BLaER1 (cell line): ENCODE data around the gene CTH.

Source experiments
- H3K27ac ChIP-seq: shearing (Covaris generic); formaldehyde crosslinking; 2 replicates; pipeline ENCODE4 v1.8.1; 2022
- H3K27me3 ChIP-seq: shearing (Covaris generic); formaldehyde crosslinking; 2 replicates; pipeline ENCODE4 v1.8.1; 2022
- H3K36me3 ChIP-seq: shearing (Covaris generic); formaldehyde crosslinking; 2 replicates; pipeline ENCODE4 v1.8.1; 2022
- H3K4me1 ChIP-seq: shearing (Covaris generic); formaldehyde crosslinking; 2 replicates; pipeline ENCODE4 v1.8.1; 2022
- H3K4me2 ChIP-seq: shearing (Covaris generic); formaldehyde crosslinking; 2 replicates; pipeline ENCODE4 v1.8.1; 2022
- H3K4me3 ChIP-seq: shearing (Covaris generic); formaldehyde crosslinking; 2 replicates; pipeline ENCODE4 v1.8.1; 2022
- H3K9ac ChIP-seq: shearing (Covaris generic); formaldehyde crosslinking; 2 replicates; pipeline ENCODE4 v1.8.1; 2022
- H3K9me3 ChIP-seq: shearing (Covaris generic); formaldehyde crosslinking; 2 replicates; pipeline ENCODE4 v1.8.1; 2022
- H4K20me1 ChIP-seq: shearing (Covaris generic); formaldehyde crosslinking; 2 replicates; pipeline ENCODE4 v1.8.1; 2022
- Cebpa-rat ChIP-seq: shearing (Covaris generic); IDR thresholded peaks from 2 replicates; pipeline ENCODE4 v1.8.1; 2022

Gene CTH

DNA sequence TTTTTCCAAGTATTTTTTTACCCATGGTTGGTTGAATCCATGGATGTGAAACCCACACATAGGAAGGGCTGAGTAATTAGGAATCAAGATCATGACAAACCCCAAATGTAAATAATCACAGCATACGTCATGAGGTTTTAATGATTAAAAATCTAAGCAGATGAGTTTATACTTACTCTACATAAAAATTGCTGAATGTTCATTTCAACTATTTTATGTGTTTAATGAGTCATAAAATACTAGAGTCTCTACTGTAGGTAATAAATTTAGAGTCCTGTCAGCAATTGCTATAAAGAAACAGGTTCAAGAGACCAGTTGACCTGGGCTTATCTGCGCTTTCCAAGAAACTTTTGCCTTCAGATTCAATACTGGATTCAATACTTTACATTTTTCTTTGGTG, 18.2 kb downstream of the CTH start:
- Histone ChIP-seq H3K4me2 (no peak overlapping the region), H3K36me3 (peaks cover 10% of the 10 kb centered on the region), H3K27ac (no peak overlapping the region), H3K9me3 (no peaks in the 10 kb centered on the region), H4K20me1 (no peaks in the 10 kb centered on the region), H3K4me3 (no peak overlapping the region), H3K9ac (no peak overlapping the region), H3K27me3 (no peaks in the 10 kb centered on the region), H3K4me1 (no peaks in the 10 kb centered on the region)
- no peak for TF ChIP-seq Cebpa-rat

DNA sequence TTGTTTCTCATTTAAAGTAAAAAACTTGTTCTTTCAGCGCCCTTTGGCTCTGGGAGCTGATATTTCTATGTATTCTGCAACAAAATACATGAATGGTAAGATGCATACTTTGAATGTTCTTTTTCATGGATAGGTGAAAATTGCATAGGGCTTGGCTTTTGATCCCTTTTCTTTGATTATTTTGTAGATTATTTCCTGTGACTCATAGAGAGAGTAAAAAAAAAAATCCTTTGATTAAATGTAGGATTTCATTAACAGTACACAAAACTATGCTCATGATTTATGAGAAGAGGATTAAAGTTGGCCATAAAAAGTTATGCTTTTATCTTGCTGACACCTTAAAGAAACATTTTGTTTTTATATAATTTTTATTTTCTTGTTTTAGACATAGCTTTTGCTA, 18.7 kb downstream of the CTH start:
- Histone ChIP-seq H3K4me3 (no peak overlapping the region), H3K36me3 (peaks cover 11% of the 10 kb centered on the region)

DNA sequence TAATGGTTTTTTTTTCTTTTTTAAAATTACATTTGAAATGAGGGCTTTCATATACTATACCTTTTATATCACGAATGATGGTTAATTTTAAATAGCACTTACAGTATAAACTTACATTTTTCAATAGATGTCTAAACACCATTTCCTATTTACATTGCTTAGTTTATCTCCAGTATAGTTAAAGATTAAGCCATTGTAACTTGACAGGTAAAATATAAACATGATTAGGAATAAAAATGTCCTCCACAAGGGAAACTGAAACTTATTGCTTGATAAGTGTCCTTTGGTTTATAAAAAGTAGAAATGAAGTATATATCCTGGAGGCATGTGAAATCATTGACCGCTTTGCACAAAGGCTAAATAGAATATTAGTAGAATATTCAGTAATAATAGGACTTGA, 20.2 kb downstream of the CTH start:
- H4K20me1 ChIP-seq, result no peaks in the 10 kb centered on the region
- H3K9ac ChIP-seq, result no peak overlapping the region
- H3K4me3 ChIP-seq, result no peak overlapping the region
- peaks cover 17% of the 10 kb centered on the region for H3K36me3 ChIP-seq
- H3K27ac ChIP-seq, result no peak overlapping the region
- no peaks in the 10 kb centered on the region for H3K4me1 ChIP-seq
- H3K4me2 ChIP-seq, result no peak overlapping the region
- no peaks in the 10 kb centered on the region for H3K27me3 ChIP-seq
- no peak for TF ChIP-seq Cebpa-rat
- no peaks in the 10 kb centered on the region for H3K9me3 ChIP-seq

More for the DNA sequence above, 18.7 kb downstream of the CTH start:
- no peak overlapping the region for H3K4me2 ChIP-seq
- no peak overlapping the region for H3K27ac ChIP-seq
- H3K9ac ChIP-seq, result no peak overlapping the region
- H3K27me3 ChIP-seq, result no peaks in the 10 kb centered on the region
- H4K20me1 ChIP-seq, result no peaks in the 10 kb centered on the region
- H3K9me3 ChIP-seq, result no peaks in the 10 kb centered on the region
- no peak for TF ChIP-seq Cebpa-rat
- H3K4me1 ChIP-seq, result no peaks in the 10 kb centered on the region

DNA sequence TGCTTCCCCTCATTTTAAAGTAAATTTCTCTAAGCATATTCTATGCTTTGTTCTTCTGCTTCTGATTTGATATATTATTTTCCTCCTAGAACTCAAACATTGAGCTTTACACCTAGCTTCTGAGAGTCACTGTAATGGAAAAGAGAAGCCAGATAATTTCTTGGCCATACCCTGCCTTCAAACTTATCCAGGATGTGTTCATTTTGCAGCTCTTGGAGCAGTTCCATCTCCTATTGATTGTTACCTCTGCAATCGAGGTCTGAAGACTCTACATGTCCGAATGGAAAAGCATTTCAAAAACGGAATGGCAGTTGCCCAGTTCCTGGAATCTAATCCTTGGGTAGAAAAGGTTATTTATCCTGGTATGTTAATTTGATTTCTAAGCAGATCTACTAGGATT, 20.8 kb downstream of the CTH start:
- Histone ChIP-seq H3K4me3 (no peak overlapping the region), H3K36me3 (peaks cover 17% of the 10 kb centered on the region), H3K27ac (no peak overlapping the region), H3K27me3 (no peaks in the 10 kb centered on the region), H4K20me1 (no peaks in the 10 kb centered on the region), H3K4me2 (no peak overlapping the region), H3K9ac (no peak overlapping the region), H3K4me1 (no peaks in the 10 kb centered on the region), H3K9me3 (no peaks in the 10 kb centered on the region)
- TF ChIP-seq Cebpa-rat, result no peak

DNA sequence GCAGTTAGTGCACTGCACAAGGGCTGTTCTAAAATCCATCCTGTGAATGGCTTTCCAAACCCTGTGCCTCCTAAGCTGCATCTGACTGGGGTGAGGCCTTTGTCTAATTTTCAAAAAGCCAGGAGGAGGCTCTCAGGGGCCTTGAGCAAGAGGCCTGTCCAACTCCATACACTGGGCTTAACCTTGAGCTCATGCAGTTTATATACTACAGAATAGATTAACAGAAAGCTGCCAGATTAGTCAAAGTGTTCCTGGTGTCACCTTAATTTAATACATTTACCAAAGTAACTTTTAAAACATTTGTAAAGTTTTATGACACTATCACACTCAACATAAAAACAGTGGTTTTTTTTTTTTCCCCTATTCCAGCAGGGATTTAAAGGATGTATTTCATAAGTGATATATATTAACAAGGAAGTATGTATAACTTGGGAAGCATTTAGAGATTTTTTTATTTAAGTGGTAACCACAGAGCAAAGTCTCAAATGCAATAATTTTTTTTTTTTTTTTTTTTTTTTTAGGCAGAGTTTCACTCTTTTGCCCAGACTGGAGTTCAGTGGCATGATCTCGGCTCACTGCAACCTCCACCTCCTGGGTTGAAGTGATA, 23.3 kb downstream of the CTH start:
- Histone ChIP-seq H4K20me1 (no peaks in the 10 kb centered on the region), H3K9me3 (no peaks in the 10 kb centered on the region), H3K4me3 (no peak overlapping the region), H3K4me1 (no peaks in the 10 kb centered on the region), H3K27me3 (no peaks in the 10 kb centered on the region), H3K4me2 (no peak overlapping the region), H3K9ac (no peak overlapping the region), H3K36me3 (peaks cover 17% of the 10 kb centered on the region), H3K27ac (no peak overlapping the region)
- TF ChIP-seq Cebpa-rat, result no peak

DNA sequence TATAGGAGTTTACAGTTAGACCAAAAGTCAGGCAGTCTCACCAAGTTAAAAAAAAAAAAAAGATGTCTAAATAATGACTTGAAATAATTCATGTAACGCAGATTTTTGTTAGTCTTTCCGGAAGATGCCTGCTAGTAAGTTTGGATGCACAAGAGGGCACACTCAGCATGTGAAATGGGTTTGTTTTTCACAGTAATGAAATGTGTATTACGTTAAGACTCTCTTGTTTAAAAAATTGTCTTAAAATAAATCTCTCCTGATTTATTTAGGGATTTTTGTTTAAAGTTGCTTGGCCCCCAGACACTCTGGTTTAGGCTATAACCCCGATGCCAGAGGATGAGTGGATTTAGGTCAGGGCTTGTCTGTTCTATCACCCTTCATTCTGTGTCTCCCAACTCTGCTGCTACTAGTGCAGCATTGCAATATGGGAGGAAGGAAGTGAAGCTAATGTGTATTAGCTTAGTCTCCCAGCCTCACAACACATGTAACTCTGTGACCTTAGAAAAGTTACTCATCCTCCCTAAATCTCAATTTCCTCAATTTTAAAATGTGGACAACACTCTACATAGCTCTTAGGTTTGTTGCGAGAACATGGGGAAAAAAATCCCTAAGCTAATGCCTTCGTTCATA, 25.7 kb downstream of the CTH start:
- no peak overlapping the region for H3K4me3 ChIP-seq
- H3K4me2 ChIP-seq, result no peak overlapping the region
- peaks cover 17% of the 10 kb centered on the region for H3K36me3 ChIP-seq

GRCh38 chr1:70438529-70438928, 27.5 kb downstream of the CTH start:
- no peak overlapping the region for H3K9ac ChIP-seq
- H3K27me3 ChIP-seq, result no peaks in the 10 kb centered on the region
- TF ChIP-seq Cebpa-rat, result no peak
- H3K4me2 ChIP-seq, result no peak overlapping the region
- no peaks in the 10 kb centered on the region for H4K20me1 ChIP-seq
- no peak overlapping the region for H3K4me3 ChIP-seq
- no peak overlapping the region for H3K27ac ChIP-seq
- H3K36me3 ChIP-seq, result peaks cover 13% of the 10 kb centered on the region
- no peaks in the 10 kb centered on the region for H3K9me3 ChIP-seq
- H3K4me1 ChIP-seq, result no peaks in the 10 kb centered on the region

More for the DNA sequence above, 25.7 kb downstream of the CTH start:
- Histone ChIP-seq H3K4me1 (no peaks in the 10 kb centered on the region), H4K20me1 (no peaks in the 10 kb centered on the region), H3K9me3 (no peaks in the 10 kb centered on the region), H3K9ac (no peak overlapping the region), H3K27ac (no peak overlapping the region), H3K27me3 (no peaks in the 10 kb centered on the region)
- no peak for TF ChIP-seq Cebpa-rat

GRCh38 chr1:70440642-70441391, 29.7 kb downstream of the CTH start:
- Histone ChIP-seq H3K9ac (no peak overlapping the region), H3K27me3 (no peaks in the 10 kb centered on the region), H3K4me2 (no peak overlapping the region), H3K4me1 (no peaks in the 10 kb centered on the region), H3K9me3 (no peaks in the 10 kb centered on the region), H3K4me3 (no peak overlapping the region), H3K27ac (no peak overlapping the region), H4K20me1 (no peaks in the 10 kb centered on the region), H3K36me3 (no peaks in the 10 kb centered on the region)
- TF ChIP-seq Cebpa-rat, result no peak

- Histone ChIP-seq H3K36me3 (no peaks in the 10 kb centered on the region), H3K4me1 (no peaks in the 10 kb centered on the region), H3K9ac (no peak overlapping the region), H4K20me1 (no peaks in the 10 kb centered on the region), H3K9me3 (no peaks in the 10 kb centered on the region), H3K4me3 (no peak overlapping the region), H3K4me2 (no peak overlapping the region), H3K27ac (no peak overlapping the region), H3K27me3 (no peaks in the 10 kb centered on the region)
- TF ChIP-seq Cebpa-rat, result no peak
Measured at GRCh38 chr1:70441392-70442035, 30.4 kb downstream of the CTH start.

- Histone ChIP-seq H4K20me1 (no peaks in the 10 kb centered on the region), H3K4me1 (no peaks in the 10 kb centered on the region), H3K9ac (no peak overlapping the region), H3K9me3 (no peaks in the 10 kb centered on the region), H3K27ac (no peak overlapping the region), H3K36me3 (no peaks in the 10 kb centered on the region), H3K4me2 (no peak overlapping the region), H3K27me3 (no peaks in the 10 kb centered on the region), H3K4me3 (no peak overlapping the region)
- no peak for TF ChIP-seq Cebpa-rat
Measured at GRCh38 chr1:70442490-70442889, 31.4 kb downstream of the CTH start.
